AG09319 (cell line): ENCODE results near the gene FAM170B.

ENCODE experiments used
- DNase-seq: peaks from one replicate; pipeline ENCODE4 v3.0.0-alpha.2; 2010; ENCODE audit warnings: low read depth; ENCODE audit errors: extremely low read depth
- TF ChIP-seq, protein P1 (sequence below): IDR thresholded peaks from 2 replicates; pipeline ENCODE4 v1.5.1; 2011; ENCODE audit warnings: low read depth, mild to moderate bottlenecking, inconsistent platforms, low read length, moderate library complexity

The FAM170B gene

DNA sequence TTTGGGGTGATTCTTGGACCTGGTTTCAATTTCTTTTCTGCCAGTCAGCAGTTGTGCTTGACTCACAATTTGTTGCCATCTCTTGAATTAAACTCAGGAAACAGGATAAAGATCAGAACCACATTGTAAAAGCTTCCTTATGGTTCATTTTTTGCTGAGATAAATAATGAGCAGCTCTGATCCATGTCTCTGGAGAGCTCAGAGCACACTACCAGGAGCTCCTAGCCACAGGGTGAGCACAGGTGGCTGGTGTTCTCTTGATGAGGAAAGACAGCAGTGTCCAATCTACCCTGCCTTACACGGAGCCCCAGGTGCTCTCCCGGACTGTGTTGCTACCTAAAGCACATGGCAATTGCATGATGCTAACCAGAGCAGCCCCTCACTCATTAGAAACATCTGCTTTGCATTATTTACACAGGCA, 17.2 kb upstream of the FAM170B start:
- TF ChIP-seq, protein P1, sequence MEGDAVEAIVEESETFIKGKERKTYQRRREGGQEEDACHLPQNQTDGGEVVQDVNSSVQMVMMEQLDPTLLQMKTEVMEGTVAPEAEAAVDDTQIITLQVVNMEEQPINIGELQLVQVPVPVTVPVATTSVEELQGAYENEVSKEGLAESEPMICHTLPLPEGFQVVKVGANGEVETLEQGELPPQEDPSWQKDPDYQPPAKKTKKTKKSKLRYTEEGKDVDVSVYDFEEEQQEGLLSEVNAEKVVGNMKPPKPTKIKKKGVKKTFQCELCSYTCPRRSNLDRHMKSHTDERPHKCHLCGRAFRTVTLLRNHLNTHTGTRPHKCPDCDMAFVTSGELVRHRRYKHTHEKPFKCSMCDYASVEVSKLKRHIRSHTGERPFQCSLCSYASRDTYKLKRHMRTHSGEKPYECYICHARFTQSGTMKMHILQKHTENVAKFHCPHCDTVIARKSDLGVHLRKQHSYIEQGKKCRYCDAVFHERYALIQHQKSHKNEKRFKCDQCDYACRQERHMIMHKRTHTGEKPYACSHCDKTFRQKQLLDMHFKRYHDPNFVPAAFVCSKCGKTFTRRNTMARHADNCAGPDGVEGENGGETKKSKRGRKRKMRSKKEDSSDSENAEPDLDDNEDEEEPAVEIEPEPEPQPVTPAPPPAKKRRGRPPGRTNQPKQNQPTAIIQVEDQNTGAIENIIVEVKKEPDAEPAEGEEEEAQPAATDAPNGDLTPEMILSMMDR = no peak
- DNase-seq = no peak

DNA sequence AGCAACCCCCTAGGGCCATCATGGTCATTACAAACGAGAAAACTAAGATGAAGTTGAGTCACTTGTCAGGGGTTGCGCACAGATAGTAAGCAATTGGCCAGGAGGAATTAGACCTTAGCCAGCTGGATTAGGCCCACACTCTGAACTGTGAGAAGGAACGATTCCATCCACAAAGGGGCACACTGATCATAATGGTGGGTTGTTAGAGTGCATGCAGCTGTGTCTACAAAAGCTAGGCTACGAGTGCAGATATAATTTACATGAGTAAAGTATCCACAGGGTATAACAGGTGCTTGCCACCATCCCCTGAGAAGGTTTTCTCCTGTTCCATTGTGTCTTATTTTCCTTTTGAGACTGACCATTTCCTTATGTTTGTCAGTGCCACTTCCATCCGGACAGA, 16.6 kb upstream of the FAM170B start:
- TF ChIP-seq, protein P1 = no peak
- no peak for DNase-seq

DNA sequence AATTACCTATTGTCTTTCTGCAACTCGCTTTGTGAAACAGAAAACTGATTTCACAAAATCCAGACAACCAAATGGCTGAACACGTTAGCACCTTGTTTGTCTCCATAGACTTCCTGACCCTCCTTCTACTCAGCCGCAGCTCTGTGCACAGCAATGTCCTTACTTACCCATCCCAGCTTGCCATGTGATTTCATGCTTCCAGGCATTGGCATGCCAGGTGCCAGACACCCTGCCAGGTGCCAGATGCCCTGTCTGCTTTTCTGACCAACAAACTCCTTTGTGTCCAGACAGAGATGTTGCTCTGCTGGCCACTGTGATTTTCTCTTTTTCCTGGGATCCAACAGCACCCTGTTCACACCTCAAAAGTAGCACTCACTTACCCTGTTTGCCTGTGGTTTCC, 16.1 kb upstream of the FAM170B start:
- TF ChIP-seq, protein P1 = no peak
- no peak for DNase-seq

DNA sequence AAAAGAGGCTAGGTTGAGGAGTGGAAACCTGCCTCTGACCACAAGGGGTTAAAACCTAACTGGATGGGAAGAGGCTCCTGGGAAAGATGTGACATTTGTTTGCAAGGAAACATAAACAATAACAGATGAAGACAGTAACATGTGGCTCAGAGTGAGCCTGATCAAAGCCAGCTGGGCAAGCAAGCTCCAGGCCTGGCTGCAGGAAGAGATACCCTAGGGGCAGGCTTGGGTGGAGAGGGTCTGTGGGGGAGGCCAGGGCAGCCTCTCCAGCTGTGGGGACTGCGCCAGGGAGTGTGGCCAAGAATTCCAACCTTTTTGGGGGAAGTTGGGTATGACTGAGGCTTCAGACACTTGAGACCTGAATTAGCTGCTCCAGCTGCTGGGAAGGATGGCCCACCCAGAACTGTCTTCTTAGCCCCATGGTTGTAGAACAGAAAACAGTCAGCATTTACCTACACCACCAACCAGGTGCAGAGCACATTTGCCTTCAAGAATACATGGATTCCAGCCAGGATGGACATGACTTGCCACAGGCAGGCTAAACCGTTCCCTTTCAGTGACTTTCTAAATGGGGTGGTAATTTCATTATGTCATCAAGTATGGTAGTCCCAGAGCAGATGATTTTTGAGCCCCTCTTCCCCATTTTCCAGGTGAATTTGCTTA, 10.4 kb upstream of the FAM170B start:
- TF ChIP-seq, protein P1 = no peak
- DNase-seq = peak; percentile 74

DNA sequence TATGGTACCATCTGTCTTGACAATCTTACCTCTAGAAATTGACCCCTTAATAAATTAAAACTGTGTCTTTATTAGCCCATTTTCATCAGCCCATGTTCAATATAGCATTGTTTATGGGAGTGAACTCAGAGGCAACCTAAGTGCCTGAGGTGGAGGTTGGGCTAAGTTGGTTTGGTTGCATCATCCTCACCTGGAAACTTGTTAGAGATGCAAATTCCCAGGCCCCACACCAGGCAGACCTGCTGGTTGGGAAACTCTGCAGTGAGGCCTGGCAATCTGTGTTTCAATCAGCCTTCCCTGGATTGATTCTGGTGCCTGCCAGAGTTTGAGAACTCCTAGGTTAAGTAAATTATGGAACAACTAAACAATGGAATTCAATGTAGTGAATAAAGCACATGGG, 9.4 kb upstream of the FAM170B start:
- no peak for DNase-seq
- TF ChIP-seq, protein P1 = no peak

DNA sequence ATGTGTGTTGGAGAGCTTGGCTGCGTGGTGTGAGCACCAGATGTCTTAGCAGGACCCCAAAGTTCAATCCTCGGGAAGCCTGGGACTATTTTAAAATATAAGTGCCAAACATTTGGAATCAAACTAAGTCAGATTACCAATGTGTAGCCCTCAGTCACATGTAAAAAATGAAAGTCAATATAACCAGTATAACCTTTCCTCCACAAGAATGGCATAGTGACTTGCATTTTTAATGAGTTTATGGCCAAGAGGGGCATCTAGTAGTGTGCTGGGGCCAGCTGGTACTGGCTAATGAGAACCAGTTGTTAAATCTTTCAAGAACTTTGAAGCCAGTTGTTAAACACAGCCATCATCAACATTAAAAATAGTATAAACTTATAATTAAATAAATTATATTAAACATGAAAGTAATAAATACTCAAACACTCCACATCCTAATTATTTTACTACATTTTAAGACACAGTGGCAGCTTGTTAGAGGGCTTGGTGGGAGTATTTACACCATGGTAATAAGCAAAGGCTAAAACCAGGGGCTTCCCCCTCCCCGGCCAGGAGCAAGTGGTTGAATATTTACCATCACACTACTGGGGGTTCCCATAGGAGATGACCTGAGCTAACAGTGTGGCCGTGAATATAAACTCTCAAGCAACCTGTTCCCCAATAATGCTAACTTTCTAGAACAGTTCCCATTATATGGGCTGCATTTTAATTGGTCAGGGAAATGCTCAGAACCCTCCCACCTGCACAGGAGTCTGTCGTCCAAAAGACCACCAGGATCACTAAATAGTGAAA, 7.9 kb upstream of the FAM170B start:
- no peak for DNase-seq
- TF ChIP-seq, protein P1 = no peak
